Parathyroid adenoma (tissue), 2 donors: ENCODE results near the gene RNF31.

Experiments used
- H2AFZ ChIP-seq: fragments of 300-600 bp; sonication (generic); one replicate; pipeline ENCODE4 v1.7.0; 2017; ENCODE audit warnings: antibody characterized with exemption, mild to moderate bottlenecking
- H3K27ac ChIP-seq: fragments of 300-600 bp; sonication (generic); one replicate; pipeline ENCODE4 v1.7.0; 2017
- H3K27me3 ChIP-seq: fragments of 300-600 bp; sonication (generic); one replicate; pipeline ENCODE4 v1.7.0; 2017; ENCODE audit warnings: low read length; ENCODE audit not compliant: control insufficient read depth, insufficient read depth
- H3K36me3 ChIP-seq: fragments of 300-600 bp; sonication (generic); one replicate; pipeline ENCODE4 v1.7.0; 2017; ENCODE audit warnings: low read length; ENCODE audit not compliant: control insufficient read depth, insufficient read depth
- H3K4me1 ChIP-seq: fragments of 300-600 bp; sonication (generic); one replicate; pipeline ENCODE4 v1.7.0; 2017; ENCODE audit warnings: control low read depth
- H3K4me2 ChIP-seq: fragments of 300-600 bp; sonication (generic); one replicate; pipeline ENCODE4 v1.7.0; 2017; ENCODE audit warnings: low read length
- H3K4me3 ChIP-seq: fragments of 300-600 bp; sonication (generic); one replicate; pipeline ENCODE4 v1.7.0; 2017; ENCODE audit warnings: low read depth, low read length
- H3K79me2 ChIP-seq: fragments of 300-600 bp; sonication (generic); one replicate; pipeline ENCODE4 v1.7.0; 2017; ENCODE audit warnings: control low read depth
- H3K9ac ChIP-seq: fragments of 300-600 bp; sonication (generic); one replicate; pipeline ENCODE4 v1.7.0; 2017; ENCODE audit warnings: mild to moderate bottlenecking
- H3K9me3 ChIP-seq: fragments of 300-600 bp; sonication (generic); one replicate; pipeline ENCODE4 v1.7.0; 2017; ENCODE audit warnings: low read length; ENCODE audit not compliant: control insufficient read depth
- TF ChIP-seq, protein P1 (sequence below): fragments of 300-600 bp; sonication (generic); IDR thresholded peaks from one replicate; pipeline ENCODE4 v1.7.0; 2017; ENCODE audit warnings: antibody characterized with exemption, mild to moderate bottlenecking
- donor health status: primary hyperparathyroidism.

Gene RNF31

DNA sequence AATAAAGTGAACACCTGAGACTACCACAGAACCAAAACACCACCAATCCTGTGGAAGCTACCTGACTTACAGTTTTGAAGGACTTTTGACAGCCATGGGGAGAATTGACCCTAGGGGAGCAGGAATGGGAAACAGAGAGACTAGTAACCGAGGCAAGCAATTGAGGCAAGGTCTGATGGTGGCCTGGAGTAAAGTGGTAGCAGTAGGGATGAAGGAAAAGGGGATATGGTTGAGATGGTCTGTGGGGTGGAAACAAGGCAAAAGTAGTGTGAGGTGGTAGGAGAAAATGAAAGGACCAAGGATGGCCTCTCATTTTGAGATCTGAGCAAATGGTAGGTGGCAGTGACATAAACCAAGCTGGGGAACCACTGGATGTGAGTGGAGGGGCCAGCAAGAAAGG is 9.5 kb downstream of the RNF31 start:
- H3K27ac ChIP-seq = no peak overlapping the region
- H3K9me3 ChIP-seq = no peaks in the 10 kb centered on the region
- no peaks in the 10 kb centered on the region for H3K27me3 ChIP-seq
- no peaks in the 10 kb centered on the region for H3K36me3 ChIP-seq
- H3K4me1 ChIP-seq = peaks cover 3% of the 10 kb centered on the region
- no peak overlapping the region for H3K4me3 ChIP-seq
- no peak overlapping the region for H2AFZ ChIP-seq
- no peak overlapping the region for H3K9ac ChIP-seq
- no peak overlapping the region for H3K4me2 ChIP-seq
- TF ChIP-seq, protein P1, sequence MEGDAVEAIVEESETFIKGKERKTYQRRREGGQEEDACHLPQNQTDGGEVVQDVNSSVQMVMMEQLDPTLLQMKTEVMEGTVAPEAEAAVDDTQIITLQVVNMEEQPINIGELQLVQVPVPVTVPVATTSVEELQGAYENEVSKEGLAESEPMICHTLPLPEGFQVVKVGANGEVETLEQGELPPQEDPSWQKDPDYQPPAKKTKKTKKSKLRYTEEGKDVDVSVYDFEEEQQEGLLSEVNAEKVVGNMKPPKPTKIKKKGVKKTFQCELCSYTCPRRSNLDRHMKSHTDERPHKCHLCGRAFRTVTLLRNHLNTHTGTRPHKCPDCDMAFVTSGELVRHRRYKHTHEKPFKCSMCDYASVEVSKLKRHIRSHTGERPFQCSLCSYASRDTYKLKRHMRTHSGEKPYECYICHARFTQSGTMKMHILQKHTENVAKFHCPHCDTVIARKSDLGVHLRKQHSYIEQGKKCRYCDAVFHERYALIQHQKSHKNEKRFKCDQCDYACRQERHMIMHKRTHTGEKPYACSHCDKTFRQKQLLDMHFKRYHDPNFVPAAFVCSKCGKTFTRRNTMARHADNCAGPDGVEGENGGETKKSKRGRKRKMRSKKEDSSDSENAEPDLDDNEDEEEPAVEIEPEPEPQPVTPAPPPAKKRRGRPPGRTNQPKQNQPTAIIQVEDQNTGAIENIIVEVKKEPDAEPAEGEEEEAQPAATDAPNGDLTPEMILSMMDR = no peak
- H3K79me2 ChIP-seq = peaks cover 2% of the 10 kb centered on the region

DNA sequence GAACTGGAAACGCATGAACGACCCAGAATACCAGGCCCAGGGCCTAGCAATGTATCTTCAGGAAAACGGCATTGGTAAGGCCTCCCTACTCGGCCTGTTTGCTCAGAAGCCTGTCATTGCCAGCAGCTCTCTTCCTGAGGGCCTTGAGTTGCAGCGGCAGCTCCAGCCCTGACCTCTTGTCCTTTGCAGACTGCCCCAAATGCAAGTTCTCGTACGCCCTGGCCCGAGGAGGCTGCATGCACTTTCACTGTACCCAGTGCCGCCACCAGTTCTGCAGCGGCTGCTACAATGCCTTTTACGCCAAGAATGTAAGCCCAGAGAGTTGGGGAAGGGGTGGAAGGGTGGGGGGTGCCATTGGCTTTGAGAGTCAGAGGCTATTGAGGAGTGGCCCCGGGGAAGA is 10.0 kb downstream of the RNF31 start:
- Histone ChIP-seq H3K4me1 (peaks cover 6% of the 10 kb centered on the region), H2AFZ (no peak overlapping the region), H3K36me3 (no peaks in the 10 kb centered on the region), H3K4me3 (no peak overlapping the region), H3K9me3 (no peaks in the 10 kb centered on the region), H3K79me2 (peaks cover 5% of the 10 kb centered on the region), H3K27me3 (no peaks in the 10 kb centered on the region), H3K9ac (no peak overlapping the region), H3K4me2 (no peak overlapping the region), H3K27ac (no peak overlapping the region)
- TF ChIP-seq, protein P1 = no peak

DNA sequence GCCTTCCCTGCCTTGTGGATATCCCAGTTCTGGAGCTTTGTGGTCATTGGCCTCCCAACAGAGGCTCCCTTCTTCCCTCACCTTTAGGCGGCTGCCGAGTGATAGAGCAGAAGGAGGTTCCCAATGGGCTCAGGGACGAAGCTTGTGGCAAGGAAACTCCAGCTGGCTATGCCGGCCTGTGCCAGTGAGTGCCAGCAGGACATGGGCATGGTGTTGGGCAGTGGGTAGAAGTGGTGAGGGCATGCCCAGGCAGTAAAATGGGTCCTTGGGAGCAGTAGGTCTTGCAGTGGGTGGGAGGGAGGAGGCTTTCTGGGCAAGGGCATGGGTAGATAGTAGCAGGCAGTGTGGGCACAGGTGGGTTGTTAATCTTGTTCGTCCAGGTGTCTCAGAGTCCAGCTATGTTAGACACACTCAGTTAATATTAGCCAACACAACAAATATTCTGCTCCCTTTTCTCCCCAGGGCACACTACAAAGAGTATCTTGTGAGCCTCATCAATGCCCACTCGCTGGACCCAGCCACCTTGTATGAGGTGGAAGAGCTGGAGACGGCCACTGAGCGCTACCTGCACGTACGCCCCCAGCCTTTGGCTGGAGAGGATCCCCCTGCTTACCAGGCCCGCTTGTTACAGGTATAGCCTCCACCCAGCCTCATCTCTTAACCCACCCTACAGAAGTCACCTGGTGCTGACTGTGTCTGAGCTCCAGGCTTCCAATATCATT is 12.6 kb downstream of the RNF31 start:
- peaks cover 5% of the 10 kb centered on the region for H3K79me2 ChIP-seq
- H2AFZ ChIP-seq = no peak overlapping the region
- H3K4me1 ChIP-seq = peaks cover 6% of the 10 kb centered on the region
- H3K9ac ChIP-seq = no peak overlapping the region
- no peak overlapping the region for H3K4me2 ChIP-seq
- H3K27me3 ChIP-seq = no peaks in the 10 kb centered on the region
- H3K4me3 ChIP-seq = no peak overlapping the region
- peak overlapping the region; percentile 83 for H3K27ac ChIP-seq
- no peaks in the 10 kb centered on the region for H3K9me3 ChIP-seq
- TF ChIP-seq, protein P1 = no peak
- H3K36me3 ChIP-seq = no peaks in the 10 kb centered on the region

DNA sequence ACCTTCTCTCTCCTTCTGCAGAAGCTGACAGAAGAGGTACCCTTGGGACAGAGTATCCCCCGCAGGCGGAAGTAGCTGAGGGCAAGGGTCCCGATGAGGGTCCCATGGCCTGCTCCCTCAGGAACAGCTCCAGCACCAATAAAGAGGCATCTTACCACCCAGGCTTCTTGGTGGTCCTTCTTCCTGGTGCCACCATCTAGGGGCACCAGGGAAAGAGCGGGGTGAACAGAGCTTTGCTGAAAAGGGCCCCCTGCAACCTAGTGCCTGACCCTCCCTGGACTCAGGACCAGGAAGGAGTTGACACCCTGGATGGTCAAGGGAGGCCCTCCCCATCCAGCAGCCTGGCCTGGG is 13.2 kb downstream of the RNF31 start:
- Histone ChIP-seq H3K4me1 (peaks cover 6% of the 10 kb centered on the region), H3K4me3 (no peak overlapping the region), H3K9me3 (no peaks in the 10 kb centered on the region), H3K27ac (peak overlapping the region; percentile 83), H3K4me2 (no peak overlapping the region), H3K9ac (no peak overlapping the region), H3K27me3 (no peaks in the 10 kb centered on the region), H2AFZ (peak overlapping the region; percentile 43), H3K36me3 (no peaks in the 10 kb centered on the region), H3K79me2 (peaks cover 5% of the 10 kb centered on the region)
- TF ChIP-seq, protein P1 = no peak
